ENCODE results near the gene EPHB4. TPM values are rescaled to one million over a fixed set of nuclear protein-coding genes. Genes with fewer than 3 reads are reported as not detected.

The EPHB4 gene
- total and polyA plus RNA-seq, 2 of the 8 experiments (the other 6 are each of a cell fraction or from before 2014, with no cell fraction given), result 85.0 to 113 TPM

GRCh38 chr7:100861616-100861985, 34.3 kb upstream of the EPHB4 start:
- H3K9me3 ChIP-seq (ENCODE audit: insufficient read depth in 2 of 2, low read depth in 1 of 2, low read length in 1 of 2), result no peaks in the 10 kb centered on the region
- H3K27me3 ChIP-seq (replicated peaks in 1 of 4; ENCODE audit: control insufficient read depth in 3 of 4, extremely low read depth in 1 of 4, insufficient read depth in 3 of 4, low read length in 3 of 4), result no peaks in the 10 kb centered on the region
- 97% methylated on average over 11 of the region's 14 CpGs; no CpG with 5 or more reads in 1 of the 2 experiments for WGBS, 2 experiments (ENCODE audit: extremely low coverage in 1 of 2, insufficient coverage in 1 of 2, insufficient read length in 1 of 2, insufficient replicate concordance in 2 of 2, low coverage in 1 of 2, low lambda C conversion rate in 2 of 2, missing lambda C conversion rate in 1 of 2)
- TF ChIP-seq TAF1 (IDR thresholded peaks at IDR 0.05; ENCODE audit: low read depth, low read length) (no peak), E2F6 (IDR thresholded peaks at IDR 0.05) (no peak), POLR2AphosphoS5 (IDR thresholded peaks at IDR 0.05; ENCODE audit: low read depth, low read length) (no peak), YY1 (IDR thresholded peaks at IDR 0.05; ENCODE audit: low read depth, low read length) (no peak), CBX5 (IDR thresholded peaks at IDR 0.05; ENCODE audit: low read depth, low read length) (no peak), SIRT6 (IDR thresholded peaks at IDR 0.05; ENCODE audit: low read length) (no peak), BCL11A (IDR thresholded peaks at IDR 0.05; ENCODE audit: low read depth in 2 of 2, low read length in 2 of 2) (no peak), FOSL1 (IDR thresholded peaks at IDR 0.05; ENCODE audit: insufficient read depth, low read depth, low read length) (no peak), BACH1 (IDR thresholded peaks at IDR 0.05; ENCODE audit: low read length) (no peak), SIX5 (IDR thresholded peaks at IDR 0.05; ENCODE audit: low read depth, low read length) (no peak), CTBP2 (IDR thresholded peaks at IDR 0.05; ENCODE audit: borderline replicate concordance, insufficient read depth, insufficient read length, low read length) (no peak), TEAD4 (IDR thresholded peaks at IDR 0.05; ENCODE audit: low read depth, low read length) (no peak), CBX8 (IDR thresholded peaks at IDR 0.05; ENCODE audit: borderline replicate concordance, low read depth, low read length) (no peak)
- no peak overlapping the region for H2BK20ac ChIP-seq (ENCODE audit: low read length)
- peaks cover 4% of the 10 kb centered on the region for H3K79me1 ChIP-seq (ENCODE audit: low read depth, low read length)
- no peaks in the 10 kb centered on the region for H3K23me2 ChIP-seq (ENCODE audit: low read depth, low read length)
- H3K4me1 ChIP-seq (replicated peaks in 1 of 4; ENCODE audit: control insufficient read depth in 3 of 4, insufficient read depth in 4 of 4, low read length in 3 of 4), result peaks cover 0 to 3% (median 2%) of the 10 kb centered on the region in 4 experiments; a peak in 6 of 7 replicates
- peaks cover 0 to 6% of the 10 kb centered on the region in 2 experiments for H4K20me1 ChIP-seq (replicated peaks in 1 of 2; ENCODE audit: control insufficient read depth in 1 of 2, insufficient read depth in 2 of 2, low read length in 2 of 2)
- no peak overlapping the region for H3K27ac ChIP-seq (ENCODE audit: low read depth, low read length)
- H4K5ac ChIP-seq (ENCODE audit: insufficient read length, low read depth, low read length), result no peak overlapping the region
- POLR2A ChIA-PET (ENCODE audit: partially characterized antibody), result interaction anchor here (0.9 to 1.2 kb wide), 2 partner anchors 26 to 28 kb away, joined by 4 read pairs; partner anchors contain the start of gene UFSP1
- H3K4ac ChIP-seq (replicated peaks; ENCODE audit: insufficient read length, low read depth, low read length), result no peak overlapping the region
- no peak overlapping the region for H3K18ac ChIP-seq (ENCODE audit: extremely low read depth, low read length)
- H2AK5ac ChIP-seq (ENCODE audit: low read depth, low read length), result no peak overlapping the region
- H3K79me2 ChIP-seq (ENCODE audit: control insufficient read depth in 1 of 2, insufficient read depth in 2 of 2, low read length in 2 of 2), result no peaks in the 10 kb centered on the region
- no peak overlapping the region for H3K23ac ChIP-seq (ENCODE audit: insufficient read length)
- CTCF ChIA-PET (ENCODE audit: partially characterized antibody), result interaction anchor here (0.5 to 4.5 kb wide), 4 partner anchors 9 to 918 kb away, joined by 3 to 25 read pairs (median 4); partner anchors contain the start of gene SLC12A9
- H3K9ac ChIP-seq (replicated peaks in 1 of 4; ENCODE audit: extremely low read depth in 1 of 4, low read depth in 3 of 4, low read length in 3 of 4), result no peak overlapping the region
- no peak overlapping the region for H4K8ac ChIP-seq (ENCODE audit: extremely low read depth, insufficient read depth, low read length)
- no peak overlapping the region for H3K4me3 ChIP-seq (ENCODE audit: extremely low read depth in 1 of 4, insufficient read depth in 2 of 4, low read depth in 3 of 4, low read length in 4 of 4)
- no peak overlapping the region for H2AFZ ChIP-seq (ENCODE audit: low read length)
- H3K36me3 ChIP-seq (ENCODE audit: control insufficient read depth in 2 of 4, insufficient read depth in 4 of 4, low read length in 3 of 4), result peaks cover 6 to 22% (median 11%) of the 10 kb centered on the region in 4 experiments; a peak in 7 of 8 replicates
- H2BK120ac ChIP-seq (replicated peaks; ENCODE audit: low read depth, low read length), result no peak overlapping the region
- H3K14ac ChIP-seq (ENCODE audit: insufficient read length), result no peak overlapping the region
- FAIRE-seq (no peak), DNase-seq (ENCODE audit: low read depth in 1 of 2, low spot score in 2 of 2) (no peak)
- H2BK15ac ChIP-seq (ENCODE audit: low read length), result no peak overlapping the region
- no peak overlapping the region for H3K4me2 ChIP-seq (ENCODE audit: insufficient read depth in 1 of 2, low read depth in 2 of 2, low read length in 2 of 2)
- no peak overlapping the region for H3K56ac ChIP-seq (replicated peaks; ENCODE audit: insufficient read length, low read depth, low read length)
- no peak overlapping the region for H4K91ac ChIP-seq (replicated peaks; ENCODE audit: insufficient read length, low read length)
- no peak overlapping the region for H2BK5ac ChIP-seq (ENCODE audit: low read depth, low read length)
- H2BK12ac ChIP-seq (ENCODE audit: low read depth, low read length), result no peak overlapping the region

Data from H1 (cell line).